Body of pancreas (tissue), 4 donors: ENCODE results near the gene ASIC3.

Experiments used
- CTCF ChIP-seq, 7 experiments: fragments of 450-650 bp in 4 of 7; fragments of 200-600 bp in 3 of 7; sonication (generic) in 3 of 7; IDR thresholded peaks; one replicate each; pipeline ENCODE4 v1.5.1; 2016 to 2019; ENCODE audit warnings: antibody characterized with exemption in 7 of 7
- POLR2A ChIP-seq, 3 donors: fragments of 450-650 bp; IDR thresholded peaks; one replicate each; pipeline ENCODE4 v1.6.1; 2016; ENCODE audit warnings: antibody characterized with exemption in 3 of 3, mild to moderate bottlenecking in 2 of 3

GRCh38 chr7:151025924-151026671 is 22.2 kb upstream of the ASIC3 start:
- TF ChIP-seq CTCF (IDR thresholded peaks at IDR 0.05) (no peak), POLR2A (IDR thresholded peaks at IDR 0.05) (no peak)
